Pancreas (tissue), 10 donors: Measurements from ENCODE around the gene EPHA6. TPM values are rescaled to one million over a fixed set of nuclear protein-coding genes. Genes with fewer than 3 reads are reported as not detected.

Experiments used
- ATAC-seq, 4 donors: fragments of 200-7000 bp; cut with Tn5 transposase; one replicate each; pipeline versions ENCODE4 v1.8.0 to v1.9.1; 2020; ENCODE audit warnings: mild to moderate bottlenecking in 4 of 4, moderate library complexity in 4 of 4
- DNase-seq, 6 donors: peaks; one replicate each; pipeline ENCODE4 v3.0.0-alpha.2; 2020
- FAIRE-seq: peaks from 2 replicates; lab custom pipeline; 2012; peaks lifted over from hg19 to GRCh38; lab: Jason Lieb, UNC
- H3K27ac ChIP-seq, 4 donors: fragments of 200-600 bp; sonication (generic); 1 replicate in 3 of 4; 2 replicates in 1 of 4; pipeline versions ENCODE4 v1.5.0 to v1.8.0; 2020
- H3K27me3 ChIP-seq, 4 donors: fragments of 200-600 bp; one replicate each; pipeline ENCODE4 v1.8.0; 2021
- H3K36me3 ChIP-seq, 3 donors: fragments of 200-600 bp; sonication (generic) in 1 of 3; one replicate each; pipeline versions ENCODE4 v1.5.0 to v1.8.0; 2020 to 2021
- H3K4me1 ChIP-seq, 3 donors: fragments of 200-600 bp; one replicate each; pipeline ENCODE4 v1.8.0; 2021
- H3K4me3 ChIP-seq, 4 donors: fragments of 200-600 bp; sonication (generic) in 2 of 4; one replicate each; pipeline versions ENCODE4 v1.5.0 to v1.8.0; 2020 to 2021
- H3K9me3 ChIP-seq, 4 donors: fragments of 200-600 bp; one replicate each; pipeline ENCODE4 v1.8.0; 2021
- CTCF ChIP-seq, 4 donors: fragments of 200-600 bp; sonication (generic) in 3 of 4; IDR thresholded peaks; one replicate each; pipeline versions ENCODE4 v1.5.0 to v1.8.0; 2021; ENCODE audit warnings: antibody characterized with exemption in 4 of 4
- WGBS, 2 donors: extraction: QIAGEN DNeasy Blood & Tissue Kit; methylation state at CpG; one replicate each; pipeline ENCODE4 v1.1.7; 2013; 5-methylcytosine and 5-hydroxymethylcytosine counted together
- intact Hi-C, 3 donors: fragments of 100-400 bp; cut with DNase I; formaldehyde crosslinking; loops; one replicate each; pipeline versions ENCODE4 v1.11.1 to v1.14.2; 2022
- polyA plus RNA-seq, 2 donors: library from polyadenylated mRNA; stranded (reverse); fragments of 200-250 nt; gene quantifications; one replicate each; pipeline ENCODE4 v1.2.3, GENCODE V29; 2013
- total RNA-seq, 6 donors: library from RNA; stranded (reverse); fragmentation: NEBNext Ultra II Directional in 4 of 6; extraction: Animal tissue kit (Norgen Biotek cat#: 25700) in 4 of 6; gene quantifications; one replicate each; pipeline versions ENCODE4 v1.2.1 to v1.2.4, GENCODE V29; 2021 to 2023
- donor health status: healthy with polysubstance abuse.
- donor health status: DM: no; HTN: no; CAD: no; lungs with moderate emphysema.
- donor health status: DM: no; HTN: no; CAD: no.
- donor health status: control.
- donor health status: control.
- donor health status: Bipolar disorder and iron deficiency.
- donor health status: DM: yes; HTN: yes; CAD: no.
- donor health status: DM: no; HTN: no; CAD: no.
- donor health status: DM: no; HTN: no; CAD: no.
- donor health status: DM: yes; HTN: yes; CAD: no.

The EPHA6 gene
- total and polyA plus RNA-seq, 8 donors: 0.15 to 1.1 (median 0.57) TPM

- Histone ChIP-seq H3K4me3 (no peak overlapping the region), H3K9me3 (no peaks in the 10 kb centered on the region), H3K27me3 (no peaks in the 10 kb centered on the region), H3K27ac (no peak overlapping the region), H3K36me3 (no peaks in the 10 kb centered on the region), H3K4me1 (no peaks in the 10 kb centered on the region)
- DNase-seq: no peak
- no peak for TF ChIP-seq CTCF (IDR thresholded peaks at IDR 0.05)
- intact Hi-C loops: no loop called here
- no peak for FAIRE-seq
- ATAC-seq: no peak
Observed at GRCh38 chr3:97656638-97657037, 842.2 kb downstream of the EPHA6 start.

- ATAC-seq: no peak
- intact Hi-C loops: no loop called here
- WGBS, 2 donors: 41 to 45% methylated on average over 3 of the region's 3 CpGs
Observed at GRCh38 chr3:97658668-97659285, 844.4 kb downstream of the EPHA6 start.

GRCh38 chr3:97662264-97662663 is 847.9 kb downstream of the EPHA6 start:
- 58 to 59% methylated on average over 5 of the region's 5 CpGs for WGBS, 2 donors
- intact Hi-C loops: no loop called here
- H3K4me3 ChIP-seq: no peak overlapping the region
- ATAC-seq (no peak), FAIRE-seq (no peak), DNase-seq (no peak)
- no peaks in the 10 kb centered on the region for H3K27me3 ChIP-seq
- no peaks in the 10 kb centered on the region for H3K36me3 ChIP-seq
- no peak for TF ChIP-seq CTCF (IDR thresholded peaks at IDR 0.05)
- no peak overlapping the region for H3K27ac ChIP-seq
- H3K9me3 ChIP-seq: no peaks in the 10 kb centered on the region
- H3K4me1 ChIP-seq: no peaks in the 10 kb centered on the region

More at GRCh38 chr3:97658668-97659285, 844.4 kb downstream of the EPHA6 start:
- peak; percentile 54 for FAIRE-seq
- Histone ChIP-seq H3K9me3 (no peaks in the 10 kb centered on the region), H3K4me1 (no peaks in the 10 kb centered on the region), H3K27ac (no peak overlapping the region), H3K4me3 (no peak overlapping the region), H3K27me3 (no peaks in the 10 kb centered on the region), H3K36me3 (no peaks in the 10 kb centered on the region)
- TF ChIP-seq CTCF (IDR thresholded peaks at IDR 0.05): peak in 3 of 4 donors; percentile 18 to 36 (median 30)
- DNase-seq: no peak

GRCh38 chr3:97662762-97663161 is 848.4 kb downstream of the EPHA6 start:
- H3K4me3 ChIP-seq: no peak overlapping the region
- no peak overlapping the region for H3K27ac ChIP-seq
- no peak for ATAC-seq
- FAIRE-seq: no peak
- DNase-seq: no peak
- intact Hi-C loops: no loop called here
- no peaks in the 10 kb centered on the region for H3K9me3 ChIP-seq
- H3K36me3 ChIP-seq: no peaks in the 10 kb centered on the region
- no peak for TF ChIP-seq CTCF (IDR thresholded peaks at IDR 0.05)
- no peaks in the 10 kb centered on the region for H3K4me1 ChIP-seq
- WGBS, 2 donors: 59 to 66% methylated on average over 3 of the region's 3 CpGs
- no peaks in the 10 kb centered on the region for H3K27me3 ChIP-seq

GRCh38 chr3:97665896-97666295 is 851.5 kb downstream of the EPHA6 start:
- Histone ChIP-seq H3K27ac (no peak overlapping the region), H3K4me1 (no peaks in the 10 kb centered on the region), H3K9me3 (no peaks in the 10 kb centered on the region), H3K4me3 (no peak overlapping the region), H3K27me3 (no peaks in the 10 kb centered on the region), H3K36me3 (no peaks in the 10 kb centered on the region)
- no peak for ATAC-seq
- no peak for FAIRE-seq
- no peak for TF ChIP-seq CTCF (IDR thresholded peaks at IDR 0.05)
- WGBS, 2 donors: 84 to 88% methylated on average over 5 of the region's 5 CpGs
- intact Hi-C loops: no loop called here
- DNase-seq: no peak
